Endothelial cell (in vitro differentiated cells): ENCODE data around the gene TUBA8. TPM values are rescaled to one million over a fixed set of nuclear protein-coding genes. Genes with fewer than 3 reads are reported as not detected.
A peak's percentile ranks its signal among the peaks of the same experiment; 100 is the strongest.
"Not testable (repeated sequence)": the region's sequence is repeated elsewhere in the genome, so short reads cannot be mapped to it uniquely, and the experiment has no call there.

Experiments used
- DNase-seq: peaks from one replicate; pipeline ENCODE4 v3.0.0; 2021; ENCODE audit warnings: low spot score
- H3K27ac Mint-ChIP-seq: one replicate; pipeline ENCODE4 v1.8.0; 2021; ENCODE audit warnings: mixed read lengths, inconsistent platforms; ENCODE audit not compliant: unreplicated experiment
- H3K27me3 Mint-ChIP-seq: one replicate; pipeline ENCODE4 v1.8.0; 2021; ENCODE audit warnings: mild to moderate bottlenecking, moderate library complexity, mixed read lengths, inconsistent platforms; ENCODE audit not compliant: unreplicated experiment
- H3K36me3 Mint-ChIP-seq: one replicate; pipeline ENCODE4 v1.8.0; 2021; ENCODE audit warnings: mild to moderate bottlenecking, low read depth, mixed read lengths, inconsistent platforms; ENCODE audit not compliant: unreplicated experiment
- H3K4me1 Mint-ChIP-seq: one replicate; pipeline ENCODE4 v1.8.0; 2021; ENCODE audit warnings: mild to moderate bottlenecking, mixed read lengths, inconsistent platforms; ENCODE audit not compliant: unreplicated experiment
- H3K4me3 Mint-ChIP-seq: one replicate; pipeline ENCODE4 v1.8.0; 2021; ENCODE audit warnings: mild to moderate bottlenecking, mixed read lengths, inconsistent platforms; ENCODE audit not compliant: unreplicated experiment
- H3K9me3 Mint-ChIP-seq: one replicate; pipeline ENCODE4 v1.8.0; 2021; ENCODE audit warnings: mixed read lengths, inconsistent platforms; ENCODE audit not compliant: unreplicated experiment
- CTCF ChIP-seq: fragments of 200-600 bp; sonication (generic); IDR thresholded peaks from one replicate; pipeline ENCODE4 v1.5.0; 2021; ENCODE audit warnings: antibody characterized with exemption; ENCODE audit not compliant: unreplicated experiment
- total RNA-seq: library from RNA; stranded (reverse); fragmentation: NEBNext Ultra II Directional; extraction: Animal tissue kit (Norgen Biotek cat#: 25700); gene quantifications from one replicate; pipeline ENCODE4 v1.2.1, GENCODE V29; 2021; ENCODE audit not compliant: unreplicated experiment

Gene TUBA8
- total RNA-seq, 1 donor from 2014 or later, result 0.46 TPM

- no peaks in the 10 kb centered on the region for H3K9me3 Mint-ChIP-seq
- no peak overlapping the region for H3K4me3 Mint-ChIP-seq
- H3K4me1 Mint-ChIP-seq, result no peaks in the 10 kb centered on the region
- H3K27me3 Mint-ChIP-seq, result no peaks in the 10 kb centered on the region
- H3K27ac Mint-ChIP-seq, result no peak overlapping the region
- DNase-seq, result peak; percentile 15
- peaks cover 5% of the 10 kb centered on the region for H3K36me3 Mint-ChIP-seq
- TF ChIP-seq CTCF, result no peak
Measured at GRCh38 chr22:18121954-18122554, 11.4 kb downstream of the TUBA8 start.

GRCh38 chr22:18123476-18124025, 12.9 kb downstream of the TUBA8 start:
- not testable (repeated sequence) for H3K27me3 Mint-ChIP-seq, H3K4me1 Mint-ChIP-seq, H3K36me3 Mint-ChIP-seq, H3K9me3 Mint-ChIP-seq, H3K27ac Mint-ChIP-seq, DNase-seq, H3K4me3 Mint-ChIP-seq

- Mint-ChIP-seq H3K4me3 (no peak overlapping the region), H3K27ac (no peak overlapping the region), H3K9me3 (no peaks in the 10 kb centered on the region), H3K27me3 (peaks cover 4% of the 10 kb centered on the region), H3K4me1 (no peaks in the 10 kb centered on the region), H3K36me3 (no peaks in the 10 kb centered on the region)
- TF ChIP-seq CTCF, result no peak
- DNase-seq, result no peak
Measured at GRCh38 chr22:18126606-18127005, 16.0 kb downstream of the TUBA8 start.

- DNase-seq, result no peak
- H3K27ac Mint-ChIP-seq, result no peak overlapping the region
- H3K4me3 Mint-ChIP-seq, result no peak overlapping the region
- H3K4me1 Mint-ChIP-seq, result no peaks in the 10 kb centered on the region
- H3K9me3 Mint-ChIP-seq, result no peaks in the 10 kb centered on the region
- TF ChIP-seq CTCF, result no peak
- no peaks in the 10 kb centered on the region for H3K36me3 Mint-ChIP-seq
- peaks cover 8% of the 10 kb centered on the region for H3K27me3 Mint-ChIP-seq
Measured at GRCh38 chr22:18130018-18130417, 19.4 kb downstream of the TUBA8 start.

- Mint-ChIP-seq H3K4me3 (no peak overlapping the region), H3K27ac (no peak overlapping the region), H3K27me3 (peaks cover 8% of the 10 kb centered on the region), H3K4me1 (no peaks in the 10 kb centered on the region), H3K9me3 (no peaks in the 10 kb centered on the region), H3K36me3 (no peaks in the 10 kb centered on the region)
- no peak for TF ChIP-seq CTCF
- DNase-seq, result no peak
Measured at GRCh38 chr22:18130699-18131429, 20.3 kb downstream of the TUBA8 start.
